ENCODE data around the gene RALA.

RALA gene

GRCh38 chr7:39615350-39615975 lies 7.9 kb upstream of the RALA start:
- Mint-ChIP-seq H3K36me3 (ENCODE audit: low read depth) (no peaks in the 10 kb centered on the region), H3K27me3 (ENCODE audit: low read depth) (peaks cover 3% of the 10 kb centered on the region), H3K9me3 (no peaks in the 10 kb centered on the region), H3K4me3 (no peak overlapping the region), H3K27ac (no peak overlapping the region), H3K4me1 (no peaks in the 10 kb centered on the region)
- no peak for TF ChIP-seq CTCF (IDR thresholded peaks at IDR 0.05; ENCODE audit: unreplicated experiment in 3 of 3)

GRCh38 chr7:39616138-39616537 lies 7.2 kb upstream of the RALA start:
- no peaks in the 10 kb centered on the region for H3K36me3 Mint-ChIP-seq (ENCODE audit: low read depth)
- H3K27me3 Mint-ChIP-seq (ENCODE audit: low read depth): no peaks in the 10 kb centered on the region
- no peak overlapping the region for H3K4me3 Mint-ChIP-seq
- no peaks in the 10 kb centered on the region for H3K4me1 Mint-ChIP-seq
- no peak for TF ChIP-seq CTCF (IDR thresholded peaks at IDR 0.05; ENCODE audit: unreplicated experiment in 3 of 3)
- no peak overlapping the region for H3K27ac Mint-ChIP-seq
- no peaks in the 10 kb centered on the region for H3K9me3 Mint-ChIP-seq

GRCh38 chr7:39617005-39617404 lies 6.4 kb upstream of the RALA start:
- no peak for TF ChIP-seq CTCF (IDR thresholded peaks at IDR 0.05; ENCODE audit: unreplicated experiment in 3 of 3)
- peaks cover 2% of the 10 kb centered on the region for H3K27me3 Mint-ChIP-seq (ENCODE audit: low read depth)

GRCh38 chr7:39618868-39619267 lies 4.5 kb upstream of the RALA start:
- no peak for TF ChIP-seq CTCF (IDR thresholded peaks at IDR 0.05; ENCODE audit: unreplicated experiment in 3 of 3)
- Mint-ChIP-seq H3K4me1 (peaks cover 11% of the 10 kb centered on the region), H3K4me3 (no peak overlapping the region), H3K9me3 (no peaks in the 10 kb centered on the region), H3K27me3 (ENCODE audit: low read depth) (peaks cover 3% of the 10 kb centered on the region), H3K36me3 (ENCODE audit: low read depth) (no peaks in the 10 kb centered on the region), H3K27ac (no peak overlapping the region)

More at GRCh38 chr7:39617005-39617404, 6.4 kb upstream of the RALA start:
- Mint-ChIP-seq H3K36me3 (ENCODE audit: low read depth) (no peaks in the 10 kb centered on the region), H3K27ac (no peak overlapping the region), H3K9me3 (no peaks in the 10 kb centered on the region), H3K4me3 (no peak overlapping the region), H3K4me1 (peaks cover 3% of the 10 kb centered on the region)

- H3K9me3 Mint-ChIP-seq: no peaks in the 10 kb centered on the region
- peaks cover 25% of the 10 kb centered on the region for H3K4me1 Mint-ChIP-seq
- H3K4me3 Mint-ChIP-seq: peak overlapping the region in 1 of 3 experiments; percentile 30
- H3K36me3 Mint-ChIP-seq (ENCODE audit: low read depth): no peaks in the 10 kb centered on the region
- H3K27me3 Mint-ChIP-seq (ENCODE audit: low read depth): peaks cover 3% of the 10 kb centered on the region
- TF ChIP-seq CTCF (IDR thresholded peaks at IDR 0.05; ENCODE audit: unreplicated experiment in 3 of 3): no peak
- H3K27ac Mint-ChIP-seq: no peak overlapping the region
Measured at GRCh38 chr7:39620486-39620885, 2.9 kb upstream of the RALA start.

- Mint-ChIP-seq H3K36me3 (ENCODE audit: low read depth) (no peaks in the 10 kb centered on the region), H3K27me3 (ENCODE audit: low read depth) (peaks cover 3% of the 10 kb centered on the region), H3K4me1 (peaks cover 32% of the 10 kb centered on the region), H3K9me3 (no peaks in the 10 kb centered on the region), H3K4me3 (peak overlapping the region in 2 of 3 experiments; percentile 37 to 45), H3K27ac (no peak overlapping the region)
- no peak for TF ChIP-seq CTCF (IDR thresholded peaks at IDR 0.05; ENCODE audit: unreplicated experiment in 3 of 3)
Measured at GRCh38 chr7:39621261-39621660, 2.1 kb upstream of the RALA start.

Data from nephron (organoid).